GM18907 (cell line): Measurements from ENCODE around the gene TMTC3.

Experiments
- ATAC-seq: cut with Tn5 transposase; IDR thresholded peaks from one replicate; pipeline ENCODE4 v1.9.1; 2021; ENCODE audit warnings: mild to moderate bottlenecking, moderate library complexity; ENCODE audit not compliant: unreplicated experiment

Gene TMTC3

GRCh38 chr12:88219861-88220260 lies 77.8 kb downstream of the TMTC3 start:
- ATAC-seq = no peak

GRCh38 chr12:88223519-88223918 lies 81.4 kb downstream of the TMTC3 start:
- no peak for ATAC-seq

- ATAC-seq = no peak
These were observed 83.7 kb downstream of the TMTC3 start for GRCh38 chr12:88225776-88226175.

- no peak for ATAC-seq
These were observed 85.2 kb downstream of the TMTC3 start for GRCh38 chr12:88227263-88227662.

- ATAC-seq = no peak
These were observed 85.8 kb downstream of the TMTC3 start for GRCh38 chr12:88227871-88228270.

- ATAC-seq = no peak
These were observed 86.6 kb downstream of the TMTC3 start for GRCh38 chr12:88228720-88229119.

GRCh38 chr12:88230271-88230670 lies 88.2 kb downstream of the TMTC3 start:
- ATAC-seq = no peak

GRCh38 chr12:88235183-88235833 lies 93.2 kb downstream of the TMTC3 start:
- ATAC-seq = peak; percentile 45

GRCh38 chr12:88237954-88238353 lies 95.8 kb downstream of the TMTC3 start:
- peak; percentile 81 for ATAC-seq

- peak; percentile 14 for ATAC-seq
These were observed 96.3 kb downstream of the TMTC3 start for GRCh38 chr12:88238406-88238805.

- peak; percentile 72 for ATAC-seq
These were observed 99.9 kb downstream of the TMTC3 start for GRCh38 chr12:88241862-88242570.

- ATAC-seq = peak; percentile 20
These were observed 100.4 kb downstream of the TMTC3 start for GRCh38 chr12:88242571-88242925.

GRCh38 chr12:88242939-88243338 lies 100.8 kb downstream of the TMTC3 start:
- no peak for ATAC-seq

- no peak for ATAC-seq
These were observed 101.9 kb downstream of the TMTC3 start for GRCh38 chr12:88243982-88244381.

- ATAC-seq = no peak
These were observed 103.8 kb downstream of the TMTC3 start for GRCh38 chr12:88245905-88246304.

GRCh38 chr12:88247241-88247643 lies 105.1 kb downstream of the TMTC3 start:
- no peak for ATAC-seq

- ATAC-seq = no peak
These were observed 106.5 kb downstream of the TMTC3 start for GRCh38 chr12:88248606-88249005.
